HG03039 (cell line): Measurements from ENCODE around the gene MCRIP2.

Source experiments
- ATAC-seq: cut with Tn5 transposase; IDR thresholded peaks from one replicate; pipeline ENCODE4 v1.9.1; 2021; ENCODE audit warnings: mild to moderate bottlenecking, moderate library complexity; ENCODE audit not compliant: unreplicated experiment

MCRIP2 gene

GRCh38 chr16:631808-632358, 9.7 kb upstream of the MCRIP2 start:
- ATAC-seq = no peak

GRCh38 chr16:632486-633335, 8.9 kb upstream of the MCRIP2 start:
- ATAC-seq = no peak

GRCh38 chr16:633336-634050, 8.1 kb upstream of the MCRIP2 start:
- ATAC-seq = no peak

GRCh38 chr16:634051-634670, 7.5 kb upstream of the MCRIP2 start:
- ATAC-seq = no peak

GRCh38 chr16:634996-635395, 6.6 kb upstream of the MCRIP2 start:
- no peak for ATAC-seq

- no peak for ATAC-seq
Measured at GRCh38 chr16:635573-636205, 5.9 kb upstream of the MCRIP2 start.

- peak; percentile 52 for ATAC-seq
Measured at GRCh38 chr16:636206-637080, 5.2 kb upstream of the MCRIP2 start, which contains the start of gene METTL26. TSS of gene METTL26 (minus strand) at chr16:636305. CDS start at chr16:636290, 15 bp downstream.

- ATAC-seq = no peak
Measured at GRCh38 chr16:637081-638018, 4.3 kb upstream of the MCRIP2 start.

GRCh38 chr16:638034-638543, 3.5 kb upstream of the MCRIP2 start:
- no peak for ATAC-seq

- no peak for ATAC-seq
Measured at GRCh38 chr16:638836-639235, 2.8 kb upstream of the MCRIP2 start.

GRCh38 chr16:640614-641013, 1.0 kb upstream of the MCRIP2 start:
- no peak for ATAC-seq

GRCh38 chr16:642189-643049, 791 bp downstream of the MCRIP2 start:
- peak; percentile 22 for ATAC-seq

- ATAC-seq = no peak
Measured at GRCh38 chr16:643050-643368, 1.4 kb downstream of the MCRIP2 start.

GRCh38 chr16:644556-644955, 2.9 kb downstream of the MCRIP2 start:
- ATAC-seq = no peak

- no peak for ATAC-seq
Measured at GRCh38 chr16:645852-646678, 4.4 kb downstream of the MCRIP2 start.

GRCh38 chr16:646679-647172, 5.1 kb downstream of the MCRIP2 start:
- no peak for ATAC-seq
